Measurements from ENCODE around the gene GASK1A.

GASK1A gene

DNA sequence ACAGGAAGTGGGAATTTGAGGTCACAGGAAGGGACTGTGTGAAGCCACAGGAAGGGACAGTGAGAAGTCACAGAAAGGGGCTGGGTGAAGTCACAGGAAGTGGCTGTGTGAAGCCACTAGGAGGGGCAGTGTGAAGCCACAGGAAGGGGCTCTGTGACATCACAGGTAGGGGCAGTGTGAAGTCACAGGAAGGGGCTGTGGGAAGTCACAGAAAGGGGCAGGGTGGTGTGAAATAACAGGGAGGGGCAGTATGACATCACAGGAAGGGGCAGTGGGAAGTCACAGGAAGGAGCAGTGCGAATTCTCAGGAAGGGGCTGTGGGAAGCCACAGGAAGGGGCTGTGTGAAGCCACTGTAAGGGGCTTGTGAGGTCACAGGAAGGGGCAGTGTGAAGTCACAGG, 35.8 kb downstream of the GASK1A start:
- TF ChIP-seq, protein P1, sequence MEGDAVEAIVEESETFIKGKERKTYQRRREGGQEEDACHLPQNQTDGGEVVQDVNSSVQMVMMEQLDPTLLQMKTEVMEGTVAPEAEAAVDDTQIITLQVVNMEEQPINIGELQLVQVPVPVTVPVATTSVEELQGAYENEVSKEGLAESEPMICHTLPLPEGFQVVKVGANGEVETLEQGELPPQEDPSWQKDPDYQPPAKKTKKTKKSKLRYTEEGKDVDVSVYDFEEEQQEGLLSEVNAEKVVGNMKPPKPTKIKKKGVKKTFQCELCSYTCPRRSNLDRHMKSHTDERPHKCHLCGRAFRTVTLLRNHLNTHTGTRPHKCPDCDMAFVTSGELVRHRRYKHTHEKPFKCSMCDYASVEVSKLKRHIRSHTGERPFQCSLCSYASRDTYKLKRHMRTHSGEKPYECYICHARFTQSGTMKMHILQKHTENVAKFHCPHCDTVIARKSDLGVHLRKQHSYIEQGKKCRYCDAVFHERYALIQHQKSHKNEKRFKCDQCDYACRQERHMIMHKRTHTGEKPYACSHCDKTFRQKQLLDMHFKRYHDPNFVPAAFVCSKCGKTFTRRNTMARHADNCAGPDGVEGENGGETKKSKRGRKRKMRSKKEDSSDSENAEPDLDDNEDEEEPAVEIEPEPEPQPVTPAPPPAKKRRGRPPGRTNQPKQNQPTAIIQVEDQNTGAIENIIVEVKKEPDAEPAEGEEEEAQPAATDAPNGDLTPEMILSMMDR (IDR thresholded peaks at IDR 0.05; ENCODE audit: insufficient read depth, low read depth, low read length, missing control alignments), result no peak
- H3K4me3 ChIP-seq (ENCODE audit: low read length), result no peak overlapping the region
- DNase-seq (ENCODE audit: low read depth), result no peak

DNA sequence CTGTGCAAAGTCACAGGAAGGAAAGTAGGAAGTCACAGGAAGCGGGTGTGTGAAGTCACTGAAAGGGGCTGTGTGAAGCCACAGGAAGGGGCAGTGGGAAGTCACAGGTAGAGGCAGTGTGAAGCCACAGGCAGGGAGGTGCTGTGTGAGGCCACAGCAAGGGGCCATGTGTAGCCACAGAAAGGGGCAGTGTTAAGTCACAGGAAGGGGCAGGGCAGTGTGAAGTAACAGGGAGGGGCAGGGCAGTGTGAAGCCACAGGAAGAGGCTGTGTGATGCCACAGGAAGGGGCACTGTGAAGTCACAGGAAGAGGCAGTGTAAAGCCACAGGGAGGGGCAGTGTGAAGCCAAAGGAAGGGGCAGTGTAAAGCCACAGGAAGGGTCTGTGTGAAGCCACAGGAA, 36.5 kb downstream of the GASK1A start:
- no peak overlapping the region for H3K4me3 ChIP-seq (ENCODE audit: low read length)
- no peak for DNase-seq (ENCODE audit: low read depth)
- TF ChIP-seq, protein P1 (IDR thresholded peaks at IDR 0.05; ENCODE audit: insufficient read depth, low read depth, low read length, missing control alignments), result no peak

DNA sequence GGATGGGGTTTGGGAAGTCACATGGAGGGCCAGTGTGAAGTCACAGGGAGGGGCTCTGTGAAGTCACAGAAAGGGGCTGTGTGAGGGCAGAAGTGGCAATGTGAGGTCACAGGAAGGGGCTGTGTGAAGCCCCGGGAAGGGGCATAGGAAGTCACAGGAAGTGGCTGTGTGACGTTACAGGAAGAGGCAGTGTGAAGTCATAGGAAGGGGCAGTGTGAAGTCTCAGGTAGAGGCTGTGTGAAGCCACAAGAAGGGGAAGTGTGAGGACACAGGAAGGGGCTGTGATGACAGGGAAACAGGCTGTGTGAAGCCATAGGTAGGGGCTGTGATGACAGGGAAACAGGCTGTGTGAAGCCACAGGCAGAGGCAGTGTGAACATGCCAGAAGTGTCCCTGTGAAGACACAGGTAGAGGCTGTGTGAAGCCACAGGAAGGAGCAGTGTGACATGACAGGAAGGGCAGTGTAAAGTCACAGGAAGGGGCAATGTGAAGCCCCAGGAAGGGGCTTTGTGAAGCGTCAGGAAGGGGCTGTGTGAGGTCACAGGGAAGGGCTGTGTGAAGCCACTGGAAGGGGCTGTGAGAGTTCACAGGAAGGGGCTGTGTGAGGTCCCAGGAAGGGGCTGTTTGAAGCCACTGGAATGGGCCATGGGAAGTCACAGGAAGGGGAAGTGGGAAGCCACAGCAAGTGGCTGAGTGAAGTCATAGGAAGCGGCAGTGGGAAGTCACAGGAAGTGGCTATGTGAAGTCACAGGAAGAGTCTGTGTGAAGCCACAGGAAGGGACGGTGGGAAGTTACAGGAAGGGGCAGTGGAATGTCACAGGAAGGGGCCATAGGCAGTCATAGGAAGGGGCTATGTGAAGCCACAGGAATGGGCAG, 37.1 kb downstream of the GASK1A start:
- no peak overlapping the region for H3K4me3 ChIP-seq (ENCODE audit: low read length)
- no peak for DNase-seq (ENCODE audit: low read depth)
- TF ChIP-seq, protein P1 (IDR thresholded peaks at IDR 0.05; ENCODE audit: insufficient read depth, low read depth, low read length, missing control alignments), result no peak

DNA sequence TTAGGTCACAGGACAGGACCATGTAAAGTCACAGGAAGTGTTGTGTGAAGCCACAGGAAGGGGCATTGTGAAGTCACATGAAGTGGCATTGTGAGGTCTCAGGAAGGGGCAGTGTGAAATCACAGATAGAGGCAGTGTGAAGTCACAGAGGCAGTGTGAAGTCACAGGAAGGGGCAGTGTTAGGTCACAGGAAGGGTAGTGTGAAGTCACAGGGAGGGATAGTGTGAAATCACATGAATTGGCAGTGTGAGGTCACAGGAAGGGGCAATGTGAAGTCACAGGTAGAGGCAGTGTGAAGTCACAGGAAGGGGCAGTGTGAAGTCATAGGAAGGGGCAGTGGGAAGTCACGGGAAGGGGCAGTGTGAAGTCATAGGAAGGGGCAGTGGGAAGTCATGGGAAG, 37.9 kb downstream of the GASK1A start:
- DNase-seq (ENCODE audit: low read depth), result no peak
- no peak overlapping the region for H3K4me3 ChIP-seq (ENCODE audit: low read length)
- TF ChIP-seq, protein P1 (IDR thresholded peaks at IDR 0.05; ENCODE audit: insufficient read depth, low read depth, low read length, missing control alignments), result no peak

DNA sequence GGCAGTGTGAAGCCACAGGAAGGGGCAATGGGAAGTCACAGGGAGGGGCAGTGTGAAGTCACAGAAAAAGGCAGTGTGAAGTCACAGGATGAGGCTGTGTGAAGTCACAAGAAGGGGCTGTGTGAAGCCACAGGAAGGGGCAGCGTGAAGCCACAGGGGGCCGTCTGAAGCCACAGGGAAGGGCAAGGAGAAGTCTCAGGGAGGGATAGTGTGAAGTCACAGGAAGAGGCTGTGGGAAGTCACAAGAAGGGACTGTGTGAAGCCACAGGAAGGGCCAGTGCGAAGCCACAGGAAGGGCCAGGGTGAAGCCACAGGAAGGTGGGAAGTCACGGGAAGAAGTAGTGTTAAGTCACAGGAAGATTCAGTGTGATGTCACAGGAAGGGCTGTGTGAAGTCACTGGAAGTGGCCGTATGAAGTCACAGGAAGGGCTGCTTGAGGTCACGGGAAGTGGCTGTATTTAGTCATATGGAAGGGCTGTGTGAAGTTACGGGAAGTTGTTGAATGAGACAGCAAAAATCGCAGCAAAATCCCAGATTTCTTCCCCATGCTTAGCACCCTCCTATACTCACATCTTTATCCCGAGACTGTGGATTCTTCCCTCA, 38.6 kb downstream of the GASK1A start:
- TF ChIP-seq, protein P1 (IDR thresholded peaks at IDR 0.05; ENCODE audit: insufficient read depth, low read depth, low read length, missing control alignments), result no peak
- no peak overlapping the region for H3K4me3 ChIP-seq (ENCODE audit: low read length)
- no peak for DNase-seq (ENCODE audit: low read depth)

DNA sequence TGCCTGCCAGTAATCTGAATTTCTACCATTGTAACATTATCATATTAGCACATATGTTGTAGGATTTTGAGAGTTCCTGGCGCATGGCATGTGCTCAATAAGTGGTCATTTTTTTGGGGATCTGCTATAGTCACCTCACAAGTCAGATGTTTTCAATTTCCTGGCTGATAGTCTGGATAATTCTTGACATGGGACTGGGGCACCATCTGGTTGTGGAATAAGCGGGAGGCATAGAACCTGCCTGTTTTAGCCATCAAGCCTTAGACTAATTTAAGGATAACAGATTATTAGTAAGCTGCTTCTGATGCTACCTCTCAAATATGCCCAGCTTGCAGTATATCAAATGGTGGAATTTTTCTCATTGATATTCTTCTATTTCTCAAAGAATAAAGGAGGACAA, 39.1 kb downstream of the GASK1A start:
- no peak for DNase-seq (ENCODE audit: low read depth)
- TF ChIP-seq, protein P1 (IDR thresholded peaks at IDR 0.05; ENCODE audit: insufficient read depth, low read depth, low read length, missing control alignments), result no peak
- no peak overlapping the region for H3K4me3 ChIP-seq (ENCODE audit: low read length)

Data from epithelial cell of esophagus (primary cell).